T47D (cell line): Measurements from ENCODE around the gene PRIM2.
"Not testable (repeated sequence)": the region's sequence is repeated elsewhere in the genome, so short reads cannot be mapped to it uniquely, and the experiment has no call there.

Experiments
- DNase-seq, 2 experiments: peaks; one replicate each; pipeline versions ENCODE4 v3.0.0 to v3.0.0-alpha.2; 2011 to 2012; ENCODE audit warnings: low read depth in 1 of 2, low spot score in 1 of 2
- JUND ChIP-seq: IDR thresholded peaks from 2 replicates; pipeline ENCODE4 v1.6.1; 2012; ENCODE audit warnings: low read depth
- in situ Hi-C: cut with HindIII; loops from 2 replicates; pipeline ENCODE4 v1.10.0; 2016; ENCODE audit warnings: low sequenced_read_pairs, low pct_unique_long_range_greater_than_20kb

The PRIM2 gene

GRCh38 chr6:57469072-57469471 lies 151.6 kb downstream of the PRIM2 start:
- no peak for DNase-seq
- in situ Hi-C loops, result no loop called here
- TF ChIP-seq JUND, result no peak

GRCh38 chr6:57470148-57470547 lies 152.7 kb downstream of the PRIM2 start:
- in situ Hi-C loops, DNase-seq: not testable (repeated sequence)

GRCh38 chr6:57471314-57471864 lies 154.0 kb downstream of the PRIM2 start:
- DNase-seq, in situ Hi-C loops: not testable (repeated sequence)

GRCh38 chr6:57472861-57473362 lies 155.5 kb downstream of the PRIM2 start:
- in situ Hi-C loops, DNase-seq: not testable (repeated sequence)

- DNase-seq, in situ Hi-C loops: not testable (repeated sequence)
These were observed 157.5 kb downstream of the PRIM2 start for GRCh38 chr6:57474862-57475475.

- not testable (repeated sequence) for DNase-seq
These were observed 158.2 kb downstream of the PRIM2 start for GRCh38 chr6:57475656-57476055.

GRCh38 chr6:57480194-57480593 lies 162.8 kb downstream of the PRIM2 start:
- DNase-seq, in situ Hi-C loops: not testable (repeated sequence)

More at GRCh38 chr6:57475656-57476055, 158.2 kb downstream of the PRIM2 start:
- in situ Hi-C loops, result not testable (repeated sequence)

GRCh38 chr6:57481121-57481520 lies 163.7 kb downstream of the PRIM2 start:
- in situ Hi-C loops, DNase-seq: not testable (repeated sequence)

GRCh38 chr6:57482471-57482870 lies 165.0 kb downstream of the PRIM2 start:
- DNase-seq, in situ Hi-C loops: not testable (repeated sequence)

- DNase-seq, in situ Hi-C loops: not testable (repeated sequence)
These were observed 169.2 kb downstream of the PRIM2 start for GRCh38 chr6:57486494-57487081.

- DNase-seq, in situ Hi-C loops: not testable (repeated sequence)
These were observed 171.1 kb downstream of the PRIM2 start for GRCh38 chr6:57488551-57488950.

GRCh38 chr6:57489887-57490286 lies 172.5 kb downstream of the PRIM2 start:
- DNase-seq, in situ Hi-C loops: not testable (repeated sequence)

- DNase-seq, in situ Hi-C loops: not testable (repeated sequence)
These were observed 174.4 kb downstream of the PRIM2 start for GRCh38 chr6:57491795-57492194.

- in situ Hi-C loops, DNase-seq: not testable (repeated sequence)
These were observed 178.8 kb downstream of the PRIM2 start for GRCh38 chr6:57496251-57496650.

GRCh38 chr6:57500368-57501021 lies 183.1 kb downstream of the PRIM2 start:
- DNase-seq, in situ Hi-C loops: not testable (repeated sequence)

GRCh38 chr6:57502387-57502786 lies 185.0 kb downstream of the PRIM2 start:
- in situ Hi-C loops, DNase-seq: not testable (repeated sequence)

GRCh38 chr6:57505251-57505650 lies 187.8 kb downstream of the PRIM2 start:
- DNase-seq, result not testable (repeated sequence)

GRCh38 chr6:57510390-57510789 lies 193.0 kb downstream of the PRIM2 start:
- DNase-seq, in situ Hi-C loops: not testable (repeated sequence)

More at GRCh38 chr6:57505251-57505650, 187.8 kb downstream of the PRIM2 start:
- in situ Hi-C loops, result not testable (repeated sequence)
